HG03039 (cell line): ENCODE results near the gene C1QTNF9B.

Source experiments
- ATAC-seq: cut with Tn5 transposase; IDR thresholded peaks from one replicate; pipeline ENCODE4 v1.9.1; 2021; ENCODE audit warnings: mild to moderate bottlenecking, moderate library complexity; ENCODE audit not compliant: unreplicated experiment

C1QTNF9B gene

GRCh38 chr13:23859904-23860303, 37.4 kb downstream of the C1QTNF9B start:
- ATAC-seq = no peak

- no peak for ATAC-seq
Measured at GRCh38 chr13:23859455-23859854, 37.8 kb downstream of the C1QTNF9B start.

- ATAC-seq = no peak
Measured at GRCh38 chr13:23858546-23858945, 38.8 kb downstream of the C1QTNF9B start.

- ATAC-seq = no peak
Measured at GRCh38 chr13:23856008-23856750, 41.1 kb downstream of the C1QTNF9B start.

- no peak for ATAC-seq
Measured at GRCh38 chr13:23855360-23855759, 41.9 kb downstream of the C1QTNF9B start.

GRCh38 chr13:23852351-23852750, 45.0 kb downstream of the C1QTNF9B start:
- ATAC-seq = no peak

- ATAC-seq = no peak
Measured at GRCh38 chr13:23851106-23851505, 46.2 kb downstream of the C1QTNF9B start.

GRCh38 chr13:23850134-23850533, 47.2 kb downstream of the C1QTNF9B start:
- no peak for ATAC-seq

GRCh38 chr13:23849670-23850069, 47.6 kb downstream of the C1QTNF9B start:
- ATAC-seq = no peak

GRCh38 chr13:23848646-23849141, 48.6 kb downstream of the C1QTNF9B start:
- no peak for ATAC-seq

- no peak for ATAC-seq
Measured at GRCh38 chr13:23848019-23848418, 49.3 kb downstream of the C1QTNF9B start.

GRCh38 chr13:23847497-23847896, 49.8 kb downstream of the C1QTNF9B start:
- no peak for ATAC-seq

GRCh38 chr13:23845105-23845725, 52.1 kb downstream of the C1QTNF9B start:
- ATAC-seq = no peak

GRCh38 chr13:23844132-23844531, 53.2 kb downstream of the C1QTNF9B start:
- ATAC-seq = no peak

GRCh38 chr13:23843436-23843835, 53.9 kb downstream of the C1QTNF9B start:
- ATAC-seq = no peak

GRCh38 chr13:23842406-23842805, 54.9 kb downstream of the C1QTNF9B start:
- ATAC-seq = no peak
